Fibroblast of the aortic adventitia (primary cell): ENCODE measurements around the gene FUT2. TPM values are rescaled to one million over a fixed set of nuclear protein-coding genes. Genes with fewer than 3 reads are reported as not detected.
A peak's percentile ranks its signal among the peaks of the same experiment; 100 is the strongest.

Source experiments
- DNase-seq: peaks from one replicate; pipeline ENCODE4 v3.0.0-alpha.2; 2010; ENCODE audit warnings: low read depth
- H3K4me3 ChIP-seq: 2 replicates; pipeline ENCODE4 v1.5.1; 2011; ENCODE audit warnings: low read depth, mild to moderate bottlenecking, control low read depth, low read length, moderate library complexity
- CTCF ChIP-seq: IDR thresholded peaks from 2 replicates; pipeline ENCODE4 v1.5.1; 2011; ENCODE audit warnings: mild to moderate bottlenecking, low read length, control low read depth, inconsistent platforms; ENCODE audit not compliant: insufficient read depth
- total RNA-seq: library from RNA; depleted of rRNA; stranded (reverse); fragments of >200 nt; gene quantifications from 2 replicates; pipeline ENCODE4 v1.2.3, GENCODE V29; 2012; ENCODE audit warnings: low replicate concordance

The FUT2 gene
- total RNA-seq, 1 donor = not detected

GRCh38 chr19:48719263-48720171 lies 23.7 kb downstream of the FUT2 start, which contains the start of gene MAMSTR:
Gene MAMSTR, minus strand, starts transcription at chr19:48719725. Its CDS starts 694 bp downstream, at chr19:48719031.
- no peak for DNase-seq
- TF ChIP-seq CTCF = no peak
- peak within 1 kb of the TSS; percentile 48 for H3K4me3 ChIP-seq

DNA sequence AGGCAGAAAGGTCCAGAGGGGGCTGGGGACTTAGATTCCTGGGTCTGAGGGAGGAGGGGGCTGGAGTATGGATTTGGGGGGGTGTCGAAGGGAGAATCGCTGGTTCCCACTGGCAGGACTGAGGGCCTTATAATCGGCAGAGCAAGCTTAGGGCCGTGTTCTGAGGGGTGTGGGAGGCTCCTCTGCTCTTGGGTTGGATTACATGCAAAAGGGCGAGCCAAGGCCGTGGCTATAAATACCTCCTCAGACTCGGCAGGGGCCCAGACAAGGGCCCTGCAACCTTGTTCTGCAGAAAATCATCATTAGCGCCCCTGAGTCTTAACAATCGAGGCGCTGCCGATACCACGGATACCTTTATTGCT lies 24.5 kb downstream of the FUT2 start:
- TF ChIP-seq CTCF = no peak
- H3K4me3 ChIP-seq = peak overlapping the region; percentile 48

DNA sequence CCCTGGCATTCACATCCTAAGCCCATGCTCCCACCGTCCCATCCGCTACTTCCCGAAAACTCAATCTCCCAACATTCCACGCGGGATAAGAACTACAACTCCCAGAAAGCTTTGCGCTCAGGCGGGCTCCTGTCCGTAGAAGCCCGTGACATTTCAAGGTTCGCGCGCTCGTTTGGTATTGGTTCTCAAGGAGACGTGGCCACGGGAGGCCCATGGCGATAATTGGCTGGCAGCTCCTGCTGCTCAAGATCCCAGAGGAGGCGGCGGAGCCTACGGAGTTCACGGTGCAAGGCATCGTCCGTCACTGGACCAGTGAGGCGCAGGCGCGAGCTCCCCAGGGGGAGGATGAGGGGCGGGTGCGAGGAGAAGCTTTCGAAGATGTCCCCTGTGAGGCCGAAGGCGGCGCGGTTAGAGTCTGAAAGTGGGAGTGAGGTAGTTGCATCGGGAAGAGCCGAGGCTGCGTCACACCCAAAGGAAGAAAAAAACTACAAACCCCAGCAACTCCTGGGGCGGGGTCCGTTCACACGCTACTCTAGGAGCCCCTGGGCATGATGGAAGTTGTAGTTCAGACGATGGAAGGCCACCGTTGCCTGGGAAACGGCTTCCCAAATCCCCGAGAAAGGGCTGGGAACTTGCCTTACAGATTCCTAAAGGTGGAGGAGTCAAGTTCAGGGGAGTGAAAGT lies 25.0 kb downstream of the FUT2 start:
- peak; percentile 99 for DNase-seq
- H3K4me3 ChIP-seq = peak overlapping the region; percentile 75
- TF ChIP-seq CTCF = no peak

More for the DNA sequence above, 24.5 kb downstream of the FUT2 start:
- no peak for DNase-seq

GRCh38 chr19:48722196-48722708 lies 26.5 kb downstream of the FUT2 start:
- H3K4me3 ChIP-seq = no peak overlapping the region
- no peak for DNase-seq
- TF ChIP-seq CTCF = no peak

DNA sequence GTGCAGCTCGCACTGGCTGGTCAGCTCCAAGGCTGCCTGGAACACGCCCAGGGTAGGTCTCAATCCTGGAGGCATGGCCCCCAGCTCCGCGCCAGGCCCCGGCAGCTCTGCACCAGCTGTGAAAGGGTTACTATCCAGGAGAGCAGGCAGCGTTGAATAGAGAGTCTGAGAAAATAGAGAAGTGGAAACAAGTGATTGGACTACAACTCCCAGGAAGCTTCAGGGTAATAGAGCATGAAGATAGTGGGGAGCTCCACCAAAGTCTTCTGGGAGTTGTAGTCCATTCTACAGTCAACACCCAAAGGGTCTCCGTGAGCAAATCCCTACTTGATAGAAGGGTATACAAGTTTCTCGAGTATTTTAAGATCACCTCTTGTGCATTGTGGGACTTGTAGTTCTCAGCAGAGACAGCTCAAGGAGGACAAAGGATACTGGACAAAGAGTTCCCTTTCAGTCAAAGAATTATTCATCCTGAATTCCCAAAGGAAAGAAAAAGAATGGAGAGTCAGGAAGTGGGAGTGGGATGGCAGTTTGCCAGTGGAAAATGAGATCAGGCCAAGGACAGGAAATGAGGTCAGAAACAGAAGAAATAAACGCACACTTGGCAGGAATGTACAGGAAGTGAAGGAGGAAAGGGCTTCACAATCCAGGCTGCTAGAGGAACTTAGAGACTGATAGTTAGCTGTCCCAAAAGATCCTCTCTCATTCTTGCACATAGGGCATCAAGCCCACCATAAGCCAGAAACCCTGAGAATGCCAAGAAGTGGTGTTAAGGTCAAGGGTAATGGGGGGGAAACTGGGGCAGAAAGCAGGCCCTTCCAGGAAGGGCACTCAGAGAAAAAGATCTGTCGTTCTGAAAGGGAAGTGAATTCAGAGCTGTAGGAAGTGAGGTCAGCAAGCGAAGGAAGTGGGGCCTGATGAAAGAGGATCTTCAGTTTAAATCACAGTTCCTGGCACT lies 29.3 kb downstream of the FUT2 start:
- H3K4me3 ChIP-seq = no peak overlapping the region
- TF ChIP-seq CTCF = no peak
- peak; percentile 97 for DNase-seq

- DNase-seq = no peak
- TF ChIP-seq CTCF = no peak
- H3K4me3 ChIP-seq = no peak overlapping the region
Measured at GRCh38 chr19:48726556-48726955, 30.8 kb downstream of the FUT2 start.
